Loucy (cell line): Measurements from ENCODE around the gene NUMB.

Experiments
- H2AFZ ChIP-seq: fragments of 200-600 bp; sonication (generic); 2 replicates; pipeline ENCODE4 v1.6.0; 2016; ENCODE audit warnings: antibody characterized with exemption, mild to moderate bottlenecking, low read length, moderate library complexity
- H3F3A ChIP-seq: fragments of 200-600 bp; 2 replicates; pipeline ENCODE4 v1.6.0; 2016; ENCODE audit warnings: antibody characterized with exemption, low read depth, mild to moderate bottlenecking
- H3K27me3 ChIP-seq: fragments of 200-600 bp; sonication (generic); 2 replicates; pipeline ENCODE4 v1.6.1; 2014; ENCODE audit warnings: low read length, mild to moderate bottlenecking; ENCODE audit not compliant: insufficient read depth, poor library complexity, severe bottlenecking
- H3K36me3 ChIP-seq: fragments of 200-600 bp; sonication (generic); 2 replicates; pipeline ENCODE4 v1.6.1; 2016; ENCODE audit warnings: low read length; ENCODE audit not compliant: insufficient read depth
- H3K4me1 ChIP-seq: fragments of 200-600 bp; sonication (generic); 2 replicates; pipeline ENCODE4 v1.5.1; 2014; ENCODE audit warnings: low read length, mild to moderate bottlenecking; ENCODE audit not compliant: insufficient read depth, poor library complexity, severe bottlenecking
- H3K4me2 ChIP-seq: fragments of 200-600 bp; sonication (generic); 2 replicates; pipeline ENCODE4 v1.6.0; 2014; ENCODE audit warnings: antibody characterized with exemption, low read length, low read depth, mild to moderate bottlenecking; ENCODE audit not compliant: poor library complexity, severe bottlenecking
- H3K4me3 ChIP-seq: fragments of 200-600 bp; sonication (generic); 2 replicates; pipeline ENCODE4 v1.5.1; 2014; ENCODE audit warnings: low read length, mild to moderate bottlenecking, mixed read lengths; ENCODE audit not compliant: poor library complexity, severe bottlenecking
- H3K79me2 ChIP-seq: fragments of 200-600 bp; sonication (generic); 2 replicates; pipeline ENCODE4 v1.6.1; 2014; ENCODE audit warnings: low read length; ENCODE audit not compliant: insufficient read depth
- H3K9ac ChIP-seq: fragments of 200-600 bp; sonication (generic); 2 replicates; pipeline ENCODE4 v1.6.0; 2014; ENCODE audit warnings: mild to moderate bottlenecking, low read depth, low read length, moderate library complexity; ENCODE audit not compliant: poor library complexity, severe bottlenecking
- H3K9me2 ChIP-seq: fragments of 200-600 bp; sonication (generic); replicated peaks from 2 replicates; pipeline ENCODE4 v1.6.1; 2016; ENCODE audit warnings: low read depth, low read length, mixed read lengths
- H3K9me3 ChIP-seq: fragments of 200-600 bp; sonication (generic); 2 replicates; pipeline ENCODE4 v1.6.1; 2014; ENCODE audit warnings: mild to moderate bottlenecking, antibody characterized with exemption, low read length, low read depth; ENCODE audit not compliant: insufficient read depth
- H4K20me1 ChIP-seq: fragments of 200-600 bp; sonication (generic); 2 replicates; pipeline ENCODE4 v1.6.0; 2014; ENCODE audit warnings: antibody characterized with exemption, low read length, mild to moderate bottlenecking; ENCODE audit not compliant: insufficient read depth, poor library complexity, severe bottlenecking
- CTCF ChIP-seq: fragments of 200-600 bp; sonication (generic); conservative IDR thresholded peaks from 2 replicates; pipeline ENCODE4 v1.5.1; 2014; ENCODE audit warnings: mild to moderate bottlenecking, antibody characterized with exemption, low read length
- EZH2phosphoT487 ChIP-seq: fragments of 200-600 bp; IDR thresholded peaks from 2 replicates; pipeline ENCODE4 v1.6.1; 2018; ENCODE audit warnings: antibody characterized with exemption, mild to moderate bottlenecking, moderate library complexity, borderline replicate concordance

NUMB gene

GRCh38 chr14:73468828-73469375 lies 10.6 kb upstream of the NUMB start:
- no peaks in the 10 kb centered on the region for H3K36me3 ChIP-seq
- no peaks in the 10 kb centered on the region for H3K9me3 ChIP-seq
- no peak overlapping the region for H2AFZ ChIP-seq
- no peak for TF ChIP-seq CTCF
- no peak for TF ChIP-seq EZH2phosphoT487
- H3K9ac ChIP-seq, result no peak overlapping the region
- H3K27me3 ChIP-seq, result no peaks in the 10 kb centered on the region
- no peaks in the 10 kb centered on the region for H3K79me2 ChIP-seq
- 0 out of 2 replicates have a peak, but pooled peaks cover 3% of the 10 kb centered on the region for H3F3A ChIP-seq
- H3K9me2 ChIP-seq, result no peaks in the 10 kb centered on the region
- no peak overlapping the region for H3K4me2 ChIP-seq
- peaks cover 4% of the 10 kb centered on the region for H3K4me1 ChIP-seq
- H3K4me3 ChIP-seq, result no peak overlapping the region
- H4K20me1 ChIP-seq, result no peaks in the 10 kb centered on the region

GRCh38 chr14:73467800-73468199 lies 9.5 kb upstream of the NUMB start:
- Histone ChIP-seq H3K79me2 (no peaks in the 10 kb centered on the region), H3K4me2 (no peak overlapping the region)
- no peak for TF ChIP-seq EZH2phosphoT487
- no peak for TF ChIP-seq CTCF

GRCh38 chr14:73467377-73467776 lies 9.0 kb upstream of the NUMB start:
- Histone ChIP-seq H2AFZ (no peak overlapping the region), H4K20me1 (no peaks in the 10 kb centered on the region), H3K36me3 (no peaks in the 10 kb centered on the region), H3F3A (0 out of 2 replicates have a peak, but pooled peaks cover 3% of the 10 kb centered on the region), H3K9me2 (no peaks in the 10 kb centered on the region), H3K4me3 (no peak overlapping the region), H3K27me3 (no peaks in the 10 kb centered on the region), H3K9me3 (no peaks in the 10 kb centered on the region), H3K4me1 (peaks cover 8% of the 10 kb centered on the region), H3K4me2 (no peak overlapping the region), H3K79me2 (no peaks in the 10 kb centered on the region), H3K9ac (no peak overlapping the region)
- TF ChIP-seq CTCF (no peak), EZH2phosphoT487 (no peak)

More at GRCh38 chr14:73467800-73468199, 9.5 kb upstream of the NUMB start:
- Histone ChIP-seq H3K9ac (no peak overlapping the region), H3K9me3 (no peaks in the 10 kb centered on the region), H3K36me3 (no peaks in the 10 kb centered on the region), H3K9me2 (no peaks in the 10 kb centered on the region), H3K4me3 (no peak overlapping the region), H2AFZ (no peak overlapping the region), H3K4me1 (peaks cover 8% of the 10 kb centered on the region), H4K20me1 (no peaks in the 10 kb centered on the region), H3K27me3 (no peaks in the 10 kb centered on the region), H3F3A (0 out of 2 replicates have a peak, but pooled peaks cover 3% of the 10 kb centered on the region)
